H9 (cell line): ENCODE measurements around the gene GPR25. TPM values are rescaled to one million over a fixed set of nuclear protein-coding genes. Genes with fewer than 3 reads are reported as not detected.

Experiments used
- DNase-seq: peaks from one replicate; pipeline ENCODE4 v3.0.0-alpha.2; 2017
- H2AFZ ChIP-seq: one replicate; pipeline ENCODE4 v1.6.1; 2013; ENCODE audit warnings: mild to moderate bottlenecking, low read length, control low read depth, moderate library complexity
- H2AK5ac ChIP-seq: 2 replicates; pipeline ENCODE4 v1.6.1; 2013; ENCODE audit warnings: low read length, control low read depth, mixed read lengths; ENCODE audit not compliant: insufficient read length
- H2BK120ac ChIP-seq: one replicate; pipeline ENCODE4 v1.6.1; 2013; ENCODE audit warnings: low read depth, mild to moderate bottlenecking, low read length, control low read depth, inconsistent platforms; ENCODE audit not compliant: poor library complexity, severe bottlenecking
- H2BK12ac ChIP-seq: 2 replicates; pipeline ENCODE4 v1.6.1; 2013; ENCODE audit warnings: low read length, control low read depth, mixed read lengths, low read depth; ENCODE audit not compliant: insufficient read length
- H2BK15ac ChIP-seq: 2 replicates; pipeline ENCODE4 v1.6.1; 2013; ENCODE audit warnings: low read depth, low read length, control low read depth
- H2BK20ac ChIP-seq: one replicate; pipeline ENCODE4 v1.6.1; 2013; ENCODE audit warnings: low read depth, mild to moderate bottlenecking, low read length, control low read depth, inconsistent platforms; ENCODE audit not compliant: poor library complexity, severe bottlenecking
- H2BK5ac ChIP-seq: 2 replicates; pipeline ENCODE4 v1.6.1; 2013; ENCODE audit warnings: low read length, control low read depth, mixed read lengths; ENCODE audit not compliant: insufficient read length
- H3K14ac ChIP-seq: 2 replicates; pipeline ENCODE4 v1.6.1; 2013; ENCODE audit warnings: low read length, control low read depth; ENCODE audit not compliant: insufficient read depth
- H3K18ac ChIP-seq: 2 replicates; pipeline ENCODE4 v1.6.1; 2013; ENCODE audit warnings: low read depth, mild to moderate bottlenecking, mixed read lengths, low read length, control low read depth; ENCODE audit not compliant: insufficient read length
- H3K23ac ChIP-seq: 2 replicates; pipeline ENCODE4 v1.6.1; 2013; ENCODE audit warnings: low read length, control low read depth, mixed read lengths, low read depth; ENCODE audit not compliant: insufficient read length
- H3K23me2 ChIP-seq: 2 replicates; pipeline ENCODE4 v1.6.1; 2013; ENCODE audit warnings: low read depth, mild to moderate bottlenecking, mixed read lengths, low read length, control low read depth; ENCODE audit not compliant: insufficient read length, poor library complexity, severe bottlenecking
- H3K27ac ChIP-seq: 2 replicates; pipeline ENCODE4 v1.5.1; 2013; ENCODE audit warnings: low read length, control low read depth, mixed read lengths, low read depth; ENCODE audit not compliant: insufficient read length
- H3K27me3 ChIP-seq: 2 replicates; pipeline ENCODE4 v1.6.1; 2013; ENCODE audit warnings: low read length, control low read depth, inconsistent platforms; ENCODE audit not compliant: insufficient read depth
- H3K4ac ChIP-seq: 2 replicates; pipeline ENCODE4 v1.6.1; 2013; ENCODE audit warnings: low read depth, mild to moderate bottlenecking, control low read depth, inconsistent platforms, low read length, moderate library complexity
- H3K4me1 ChIP-seq: 2 replicates; pipeline ENCODE4 v1.6.1; 2013; ENCODE audit warnings: low read length, control low read depth, inconsistent platforms; ENCODE audit not compliant: insufficient read depth
- H3K4me2 ChIP-seq: 2 replicates; pipeline ENCODE4 v1.6.1; 2013; ENCODE audit warnings: low read length, control low read depth, mixed read lengths; ENCODE audit not compliant: insufficient read length, insufficient read depth
- H3K56ac ChIP-seq: 2 replicates; pipeline ENCODE4 v1.6.1; 2013; ENCODE audit warnings: low read depth, mild to moderate bottlenecking, mixed read lengths, low read length, control low read depth; ENCODE audit not compliant: insufficient read length
- H3K79me1 ChIP-seq: 2 replicates; pipeline ENCODE4 v1.6.1; 2013; ENCODE audit warnings: low read depth, mild to moderate bottlenecking, moderate library complexity, low read length, control low read depth, inconsistent platforms; ENCODE audit not compliant: insufficient read depth, poor library complexity, severe bottlenecking
- H3K79me2 ChIP-seq: 2 replicates; pipeline ENCODE4 v1.6.1; 2013; ENCODE audit warnings: low read length, control low read depth, inconsistent platforms; ENCODE audit not compliant: insufficient read depth
- H3K9ac ChIP-seq: 2 replicates; pipeline ENCODE4 v1.6.1; 2013; ENCODE audit warnings: low read length, control low read depth, mixed read lengths; ENCODE audit not compliant: insufficient read length; ENCODE audit errors: extremely low read depth
- H3K9me3 ChIP-seq: one replicate; pipeline ENCODE4 v1.6.1; 2013; ENCODE audit warnings: low read depth, low read length, inconsistent platforms; ENCODE audit not compliant: control insufficient read depth
- H3T11ph ChIP-seq: one replicate; pipeline ENCODE4 v1.6.1; 2013; ENCODE audit warnings: mild to moderate bottlenecking, low read length, control low read depth, inconsistent platforms
- H4K20me1 ChIP-seq: one replicate; pipeline ENCODE4 v1.6.1; 2013; ENCODE audit not compliant: control insufficient read depth, insufficient read length, insufficient read depth
- H4K5ac ChIP-seq: 2 replicates; pipeline ENCODE4 v1.6.1; 2013; ENCODE audit warnings: low read depth, mild to moderate bottlenecking, mixed read lengths, low read length, control low read depth; ENCODE audit not compliant: insufficient read length
- H4K8ac ChIP-seq: replicated peaks from 2 replicates; pipeline ENCODE4 v1.6.1; 2013; ENCODE audit warnings: low read length, control low read depth, mixed read lengths, low read depth; ENCODE audit not compliant: insufficient read length
- H4K91ac ChIP-seq: 2 replicates; pipeline ENCODE4 v1.6.1; 2013; ENCODE audit warnings: low read depth, mild to moderate bottlenecking, moderate library complexity, mixed read lengths, low read length, control low read depth; ENCODE audit not compliant: insufficient read length
- H3K27ac Mint-ChIP-seq, 3 experiments: 2 replicates in 2 of 3; 3 replicates in 1 of 3; pipeline ENCODE4 v1.8.0; 2020 to 2021; ENCODE audit warnings: mixed read lengths in 3 of 3, mild to moderate bottlenecking in 1 of 3, moderate library complexity in 1 of 3
- H3K27me3 Mint-ChIP-seq: 2 replicates; pipeline ENCODE4 v1.8.0; 2021; ENCODE audit warnings: low read depth, mild to moderate bottlenecking, moderate library complexity, mixed read lengths
- H3K36me3 Mint-ChIP-seq, 3 experiments: 2 replicates in 2 of 3; 3 replicates in 1 of 3; pipeline ENCODE4 v1.8.0; 2020 to 2021; ENCODE audit warnings: low read depth in 3 of 3, mixed read lengths in 3 of 3; ENCODE audit not compliant: insufficient read depth in 1 of 3
- H3K4me1 Mint-ChIP-seq, 2 experiments: 2 replicates each; pipeline ENCODE4 v1.8.0; 2020; ENCODE audit warnings: mixed read lengths in 2 of 2
- H3K4me3 Mint-ChIP-seq, 2 experiments: 2 replicates in 1 of 2; 3 replicates in 1 of 2; pipeline ENCODE4 v1.8.0; 2020 to 2021; ENCODE audit warnings: mild to moderate bottlenecking in 2 of 2, mixed read lengths in 2 of 2, moderate library complexity in 1 of 2
- H3K9me3 Mint-ChIP-seq, 2 experiments: 2 replicates in 1 of 2; 3 replicates in 1 of 2; pipeline ENCODE4 v1.8.0; 2020; ENCODE audit warnings: mild to moderate bottlenecking in 2 of 2, mixed read lengths in 2 of 2, moderate library complexity in 1 of 2
- CTCF ChIP-seq: fragments of 200-600 bp; sonication (generic); conservative IDR thresholded peaks from 3 replicates; pipeline ENCODE4 v1.8.0; 2021; ENCODE audit warnings: antibody characterized with exemption, mild to moderate bottlenecking
- WGBS: extraction: QIAGEN DNeasy Blood & Tissue Kit; methylation state at CpG from one replicate; pipeline ENCODE4 v1.1.7; 2013; ENCODE audit warnings: missing lambda C conversion rate, low lambda C conversion rate, mixed read lengths; ENCODE audit not compliant: insufficient read length; ENCODE audit errors: extremely low coverage; 5-methylcytosine and 5-hydroxymethylcytosine counted together
- total RNA-seq: library from RNA; stranded (reverse); gene quantifications from 2 replicates; pipeline ENCODE4 v1.2.1, GENCODE V29; 2021

Gene GPR25
- total RNA-seq, 1 experiment from 2014 or later = not detected

- no peak overlapping the region for H3K56ac ChIP-seq
- H2BK20ac ChIP-seq = no peak overlapping the region
- H3K9ac ChIP-seq = no peak overlapping the region
- H3K4me2 ChIP-seq = no peak overlapping the region
- H2BK5ac ChIP-seq = no peak overlapping the region
- no peak overlapping the region for H3T11ph ChIP-seq
- H2BK120ac ChIP-seq = no peak overlapping the region
- no peaks in the 10 kb centered on the region for H3K27me3 ChIP-seq
- no peak for TF ChIP-seq CTCF
- no peaks in the 10 kb centered on the region for H3K9me3 ChIP-seq
- no peak overlapping the region for H4K91ac ChIP-seq
- H3K18ac ChIP-seq = no peak overlapping the region
- Mint-ChIP-seq H3K4me1 (peaks cover 7 to 14% of the 10 kb centered on the region in 2 experiments), H3K27ac (peak overlapping the region in 1 of 3 experiments; percentile 20; a peak in 1 of 7 replicates), H3K4me3 (no peak overlapping the region), H3K27me3 (no peaks in the 10 kb centered on the region), H3K9me3 (no peaks in the 10 kb centered on the region), H3K36me3 (peaks cover 8 to 54% (median 47%) of the 10 kb centered on the region in 3 experiments; a peak in 6 of 7 replicates)
- H2AK5ac ChIP-seq = no peak overlapping the region
- no peak for DNase-seq
- H2BK15ac ChIP-seq = no peak overlapping the region
- no peak overlapping the region for H3K23ac ChIP-seq
- H3K14ac ChIP-seq = no peak overlapping the region
- H2BK12ac ChIP-seq = no peak overlapping the region
- H3K4me1 ChIP-seq = peaks cover 3% of the 10 kb centered on the region; the same call in 1 of the 2 replicates
- H4K5ac ChIP-seq = no peak overlapping the region
- H3K79me2 ChIP-seq = no peaks in the 10 kb centered on the region
- H3K23me2 ChIP-seq = no peaks in the 10 kb centered on the region
- no peak overlapping the region for H4K8ac ChIP-seq
- H3K79me1 ChIP-seq = no peaks in the 10 kb centered on the region
- WGBS = no CpG with 5 or more reads among the region's 6 CpGs
- no peak overlapping the region for H2AFZ ChIP-seq
- no peak overlapping the region for H3K4ac ChIP-seq
- no peak overlapping the region for H3K27ac ChIP-seq
- no peaks in the 10 kb centered on the region for H4K20me1 ChIP-seq
Measured at GRCh38 chr1:200849430-200849829, 23.4 kb upstream of the GPR25 start.
